Germinal center (tissue), 1 donor: ENCODE data around the gene EAF2.
"Not testable (repeated sequence)": the region's sequence is repeated elsewhere in the genome, so short reads cannot be mapped to it uniquely, and the experiment has no call there.

ENCODE experiments used
- DNase-seq: peaks from one replicate; pipeline ENCODE4 v3.0.0; 2012; ENCODE audit warnings: mixed read lengths, low spot score

EAF2 gene

DNA sequence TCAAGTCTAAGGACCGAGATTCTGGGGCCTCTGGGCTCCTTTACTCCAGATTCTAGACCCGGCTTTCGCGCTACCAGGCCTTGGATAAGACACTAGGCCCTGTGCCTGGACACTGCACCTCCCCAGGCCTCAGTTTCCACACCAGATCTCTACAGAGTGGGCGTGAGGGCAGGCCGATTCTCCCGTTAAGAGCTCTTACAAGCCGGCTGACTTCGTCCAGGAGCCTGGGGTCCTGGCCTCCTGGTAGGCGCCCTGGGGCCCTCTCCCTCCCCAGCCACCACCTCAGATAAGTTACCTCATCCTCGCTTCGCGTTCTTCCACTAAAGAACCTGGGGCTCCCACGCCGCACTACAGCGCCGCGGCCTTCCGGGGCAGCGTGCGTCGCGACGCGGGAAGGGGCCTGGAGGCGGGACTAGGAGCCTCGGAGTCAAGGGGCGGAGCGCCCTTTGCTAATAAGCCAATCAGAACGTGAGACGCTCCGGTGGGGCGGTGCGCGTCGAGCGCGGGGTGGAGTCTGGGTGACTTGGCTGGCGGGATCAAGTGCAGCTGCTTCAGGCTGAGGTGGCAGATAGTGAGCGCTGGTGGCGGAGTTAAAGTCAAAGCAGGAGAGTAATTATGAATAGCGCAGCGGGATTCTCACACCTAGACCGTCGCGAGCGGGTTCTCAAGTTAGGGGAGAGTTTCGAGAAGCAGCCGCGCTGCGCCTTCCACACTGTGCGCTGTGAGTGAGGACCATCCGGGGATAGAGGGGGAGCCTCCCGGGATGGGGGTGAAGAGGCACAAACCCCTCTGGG lies at the start of gene EAF2, which contains the start of gene IQCB1:
TSS of gene EAF2 (plus strand) at position 539 of the 794 bp plus-strand sequence. CDS start at position 616, 77 bp downstream.
TSS of gene IQCB1 (minus strand) at position 390 of the 794 bp plus-strand sequence. CDS start 6,100 bp downstream, outside the sequence.
- DNase-seq: peak; percentile 100

- DNase-seq: no peak
Observed at GRCh38 chr3:121786485-121786884, 48.5 kb upstream of the EAF2 start.

DNA sequence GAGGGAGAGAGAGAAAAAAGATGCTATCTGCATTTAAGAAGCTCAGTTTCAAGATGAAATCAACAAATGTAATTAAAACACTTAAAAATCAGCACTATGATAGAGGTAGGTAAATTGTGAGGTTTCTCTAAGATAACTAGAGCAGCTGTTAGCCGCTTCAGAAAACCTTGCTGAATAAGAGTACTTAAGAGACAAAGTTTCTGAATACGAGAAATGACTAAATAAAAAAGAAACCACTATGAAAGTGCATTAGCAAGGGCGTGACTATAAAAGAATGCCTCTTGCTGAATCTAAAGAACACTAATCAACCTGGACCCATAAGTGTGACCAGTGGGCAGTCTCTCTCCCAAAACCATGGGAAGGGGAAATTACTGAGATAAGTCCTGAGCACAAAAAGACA lies 41.9 kb upstream of the EAF2 start:
- DNase-seq: peak; percentile 13

- peak; percentile 12 for DNase-seq
Observed at GRCh38 chr3:121794264-121794983, 40.6 kb upstream of the EAF2 start.

DNA sequence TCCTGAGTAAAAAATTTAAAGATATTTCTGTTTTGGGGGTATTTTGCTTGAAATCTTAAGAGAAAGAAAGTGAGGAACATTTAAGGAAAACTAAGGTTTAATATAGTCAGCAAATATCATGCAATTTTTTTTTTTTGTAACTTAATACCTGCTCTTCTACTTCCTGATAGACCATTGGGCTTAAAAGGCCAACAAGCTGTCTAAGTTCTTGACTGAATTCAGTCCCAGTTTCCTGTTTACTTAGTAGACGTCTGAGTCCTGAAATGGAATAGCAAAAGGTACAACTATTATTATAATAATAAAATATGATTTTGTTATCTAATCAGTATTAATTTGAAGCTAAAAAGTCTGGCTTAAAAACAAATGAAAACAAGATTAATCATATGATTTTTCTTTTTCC lies 38.0 kb upstream of the EAF2 start:
- no peak for DNase-seq

GRCh38 chr3:121800906-121801305 lies 34.1 kb upstream of the EAF2 start:
- DNase-seq: no peak

DNA sequence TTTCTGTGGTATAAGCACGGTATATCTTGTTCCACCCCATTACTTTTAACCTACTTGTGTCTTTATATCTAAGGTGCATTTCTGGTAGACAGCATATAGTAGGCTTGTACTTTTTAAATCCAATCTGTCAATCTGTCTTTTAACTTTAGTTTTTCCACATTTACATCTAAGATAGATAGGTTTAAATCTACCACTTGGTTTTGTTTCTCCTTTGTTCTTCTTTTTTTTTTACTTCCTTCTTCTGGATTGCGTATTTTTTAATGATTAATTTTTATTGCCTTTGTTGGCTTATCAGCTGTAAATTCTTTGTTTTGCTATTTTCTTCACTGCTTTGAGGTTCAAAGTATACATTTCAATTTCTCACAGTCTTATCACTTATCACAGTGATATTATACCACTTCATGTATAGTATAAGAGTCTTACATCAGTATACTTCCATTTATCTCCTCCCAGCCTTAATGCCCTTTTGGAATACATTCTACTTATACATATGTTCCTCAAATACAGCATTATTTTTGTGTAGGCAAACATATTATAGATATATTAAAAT lies 31.2 kb upstream of the EAF2 start:
- no peak for DNase-seq

- DNase-seq: peak; percentile 59
Observed at GRCh38 chr3:121809249-121809648, 25.8 kb upstream of the EAF2 start.

GRCh38 chr3:121817753-121818152 lies 17.3 kb upstream of the EAF2 start:
- no peak for DNase-seq

DNA sequence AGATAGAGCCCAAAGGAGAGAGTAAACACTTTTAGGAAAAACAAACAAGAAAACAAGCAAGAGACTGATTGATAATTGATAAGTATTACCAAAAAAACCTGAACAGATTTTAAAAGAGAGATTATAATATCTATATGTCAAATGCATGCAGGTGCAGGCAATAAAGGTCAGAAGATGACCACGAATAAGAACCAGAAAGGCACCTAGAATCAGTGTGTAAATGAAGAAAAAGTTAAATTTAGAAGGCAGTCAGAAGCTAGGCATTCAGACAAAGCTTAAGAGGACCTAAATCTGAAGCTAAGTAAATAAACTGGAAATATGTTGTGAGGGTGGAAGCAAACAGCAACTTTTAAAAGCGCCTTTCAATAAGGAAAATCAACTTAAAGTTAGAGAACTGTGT lies 16.4 kb upstream of the EAF2 start:
- no peak for DNase-seq

DNA sequence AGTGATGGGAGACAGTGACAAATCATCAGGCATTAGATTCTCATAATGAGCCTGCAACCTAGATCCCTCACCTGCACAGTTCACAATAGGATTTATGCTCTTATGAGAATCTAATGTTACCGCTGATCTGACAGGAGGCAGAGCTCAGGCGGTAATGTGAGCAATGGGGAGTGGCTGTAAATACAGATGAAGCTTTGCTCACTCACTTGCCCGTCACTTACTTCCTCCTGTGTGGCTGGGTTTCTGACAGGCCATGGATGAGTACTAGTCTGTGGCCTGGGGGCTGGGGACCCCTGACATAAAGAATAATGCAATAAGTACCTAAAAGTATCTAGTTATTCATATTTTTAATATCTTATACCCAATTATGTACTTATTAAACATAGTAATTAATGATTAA lies 15.8 kb upstream of the EAF2 start:
- DNase-seq: no peak

DNA sequence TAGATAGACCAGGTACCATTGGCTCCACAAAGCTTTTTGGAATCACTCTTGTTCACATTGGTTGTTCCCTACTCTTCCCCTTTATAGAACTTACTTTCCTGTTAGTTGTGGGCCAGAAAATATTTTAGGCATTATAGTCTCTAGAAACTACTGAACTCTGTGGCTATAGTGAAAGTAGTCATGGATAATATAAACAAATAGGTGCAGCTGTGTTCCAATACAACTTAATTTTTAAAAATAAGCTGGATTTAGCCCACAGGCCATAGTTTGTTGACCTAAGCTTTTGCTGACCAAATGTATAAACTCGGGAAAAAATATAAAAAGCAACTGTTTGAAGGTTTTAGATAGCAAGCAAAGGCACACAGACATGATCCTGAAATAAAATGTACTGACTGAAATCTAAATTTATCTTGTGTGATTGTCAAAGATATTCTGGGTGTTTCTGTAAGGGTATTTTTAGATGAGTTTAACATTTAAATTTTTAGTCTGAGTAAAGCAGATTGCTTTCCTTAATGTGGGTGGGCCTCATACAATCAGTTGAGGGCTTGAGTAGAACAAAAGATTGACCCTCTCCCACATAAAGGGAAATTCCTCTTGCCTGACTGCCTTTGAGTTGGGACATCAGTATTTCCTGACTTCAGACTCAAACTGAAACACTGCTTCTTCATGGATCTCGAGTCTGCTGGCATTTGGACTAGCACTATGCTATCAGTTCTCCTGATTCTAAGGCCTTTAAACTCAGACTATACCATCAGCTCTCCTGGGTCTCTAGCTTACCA lies 13.4 kb upstream of the EAF2 start:
- DNase-seq: no peak

DNA sequence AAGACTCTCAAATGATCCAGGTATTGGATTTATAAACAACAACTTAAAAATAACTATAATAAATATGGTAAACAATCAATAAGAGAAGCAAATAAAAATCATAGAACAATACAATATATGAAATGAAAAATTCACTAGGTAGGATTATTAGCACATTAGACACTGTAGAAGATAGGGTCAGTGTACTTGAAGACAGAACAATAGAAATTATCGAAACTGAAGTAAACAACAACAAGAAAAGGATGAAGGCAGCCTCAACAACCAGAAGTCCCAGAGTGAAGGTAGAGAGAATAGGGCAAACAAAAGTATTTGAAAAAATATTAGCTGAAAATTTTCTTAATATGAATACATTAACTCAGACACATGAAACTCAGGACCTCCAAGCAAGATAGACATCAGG lies 12.0 kb upstream of the EAF2 start:
- DNase-seq: no peak

GRCh38 chr3:121834157-121834670 lies 795 bp upstream of the EAF2 start:
- peak; percentile 23 for DNase-seq

- DNase-seq: no peak
Observed at GRCh38 chr3:121835465-121835801, 424 bp downstream of the EAF2 start.

DNA sequence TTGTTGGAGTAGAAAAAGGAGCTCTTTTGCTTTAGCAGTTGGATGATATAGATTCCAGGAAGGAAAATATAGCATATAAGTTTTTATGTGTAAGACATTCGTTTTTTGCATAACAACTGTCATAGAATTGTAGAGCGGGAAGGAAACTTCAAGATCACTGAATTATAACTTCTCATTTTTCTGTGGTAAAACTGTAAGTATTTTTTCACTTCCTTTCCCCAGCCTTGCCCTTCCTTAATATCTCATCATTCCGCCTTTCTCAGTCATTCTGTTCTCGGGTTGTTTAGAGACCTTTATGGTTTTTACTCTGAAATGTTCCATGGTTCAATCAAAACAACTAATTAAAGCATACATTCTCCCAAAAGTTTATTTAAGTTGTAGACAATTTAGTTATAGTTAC lies 1.1 kb downstream of the EAF2 start:
- DNase-seq: peak; percentile 23

- no peak for DNase-seq
Observed at GRCh38 chr3:121836481-121836880, 1.5 kb downstream of the EAF2 start.

GRCh38 chr3:121839962-121840361 lies 5.0 kb downstream of the EAF2 start:
- DNase-seq: no peak

DNA sequence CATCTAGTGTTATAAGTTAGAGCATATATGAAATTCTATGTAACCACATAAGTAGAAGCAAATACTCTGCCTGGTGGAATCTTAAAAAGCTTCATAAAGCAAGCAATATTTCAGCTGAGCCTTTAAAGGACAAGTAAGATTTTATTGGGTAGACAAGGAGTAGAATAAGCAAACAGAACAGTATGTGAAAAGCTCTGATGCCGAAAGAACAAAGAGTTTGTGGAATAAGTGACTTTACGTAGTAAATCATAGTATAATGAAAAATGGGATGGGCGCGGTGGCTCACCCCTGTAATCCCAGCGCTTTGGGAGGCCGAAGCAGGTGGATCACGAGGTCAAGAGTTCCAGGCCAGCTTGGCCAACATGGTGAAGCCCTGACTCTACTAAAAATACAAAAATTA lies 9.9 kb downstream of the EAF2 start:
- DNase-seq: no peak

- DNase-seq: no peak
Observed at GRCh38 chr3:121852256-121852655, 17.2 kb downstream of the EAF2 start.

DNA sequence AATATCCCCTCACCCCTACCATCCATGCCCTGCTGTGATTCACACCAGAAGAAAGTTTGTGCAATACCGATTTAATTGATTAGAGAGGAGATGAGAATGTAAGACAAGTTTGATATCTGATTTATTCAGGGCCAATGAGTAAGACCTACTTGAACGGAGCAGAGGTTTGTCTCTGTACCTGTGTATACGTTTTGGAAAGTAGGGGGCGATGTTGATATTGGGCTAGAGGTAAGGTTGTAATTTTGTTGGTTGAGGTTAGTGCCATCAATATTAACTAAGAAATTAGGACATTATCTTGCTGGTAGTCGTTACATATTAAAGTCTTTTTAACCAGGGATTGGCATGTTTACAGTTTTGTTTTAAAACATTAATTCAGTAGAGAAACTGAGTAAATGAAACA lies 20.5 kb downstream of the EAF2 start:
- DNase-seq: peak; percentile 5

DNA sequence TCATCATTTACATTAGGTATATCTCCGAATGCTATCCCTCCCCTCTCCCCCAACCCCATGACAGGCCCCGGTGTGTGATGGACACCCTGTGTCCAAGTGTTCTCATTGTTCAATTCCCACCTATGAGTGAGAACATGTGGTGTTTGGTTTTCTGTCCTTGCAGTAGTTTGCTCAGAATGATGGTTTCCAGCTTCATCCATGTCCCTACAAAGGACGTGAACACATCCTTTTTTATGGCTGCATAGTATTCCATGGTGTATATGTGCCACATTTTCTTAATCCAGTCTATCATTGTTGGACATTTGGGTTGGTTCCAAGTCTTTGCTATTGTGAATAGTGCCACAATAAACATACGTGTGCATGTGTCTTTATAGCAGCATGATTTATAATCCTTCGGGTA lies 22.8 kb downstream of the EAF2 start:
- not testable (repeated sequence) for DNase-seq
